Stimulated activated memory B cell treated with anti-CD40 and anti-IgM and Interleukin-4, amounts not matched to agents 10 μg/mL and 1 μg/mL and 100 μg/mL, for 72 hours (primary cell): ENCODE data around the gene SPATA13.
"Not testable (repeated sequence)": the region's sequence is repeated elsewhere in the genome, so short reads cannot be mapped to it uniquely, and the experiment has no call there.

Source experiments
- ATAC-seq: fragments of 150-1000 bp; cut with Tn5 transposase; 2 replicates; pipeline ENCODE4 v1.10.0; 2021
- H3K27ac Mint-ChIP-seq: one replicate; pipeline ENCODE4 v1.8.0; 2022; ENCODE audit warnings: mild to moderate bottlenecking, mixed read lengths
- H3K27me3 Mint-ChIP-seq: one replicate; pipeline ENCODE4 v1.8.0; 2022; ENCODE audit warnings: mixed read lengths
- H3K36me3 Mint-ChIP-seq: one replicate; pipeline ENCODE4 v1.8.0; 2022; ENCODE audit warnings: mixed read lengths
- H3K4me1 Mint-ChIP-seq: one replicate; pipeline ENCODE4 v1.8.0; 2022; ENCODE audit warnings: mixed read lengths
- H3K4me3 Mint-ChIP-seq: one replicate; pipeline ENCODE4 v1.8.0; 2022; ENCODE audit warnings: mild to moderate bottlenecking, moderate library complexity, mixed read lengths
- H3K9me3 Mint-ChIP-seq: one replicate; pipeline ENCODE4 v1.8.0; 2022; ENCODE audit warnings: mixed read lengths

SPATA13 gene

GRCh38 chr13:24160458-24161009 lies at the start of gene SPATA13:
SPATA13 (plus strand) TSS chr13:24160720; CDS start chr13:24222930, 62,210 bp downstream.
- Mint-ChIP-seq H3K36me3 (no peaks in the 10 kb centered on the region), H3K4me1 (peaks cover 22% of the 10 kb centered on the region), H3K9me3 (no peaks in the 10 kb centered on the region), H3K27ac (peak within 1 kb of the TSS; percentile 29), H3K4me3 (peak within 1 kb of the TSS; percentile 91), H3K27me3 (peaks cover 49% of the 10 kb centered on the region)
- peak; percentile 93 for ATAC-seq

DNA sequence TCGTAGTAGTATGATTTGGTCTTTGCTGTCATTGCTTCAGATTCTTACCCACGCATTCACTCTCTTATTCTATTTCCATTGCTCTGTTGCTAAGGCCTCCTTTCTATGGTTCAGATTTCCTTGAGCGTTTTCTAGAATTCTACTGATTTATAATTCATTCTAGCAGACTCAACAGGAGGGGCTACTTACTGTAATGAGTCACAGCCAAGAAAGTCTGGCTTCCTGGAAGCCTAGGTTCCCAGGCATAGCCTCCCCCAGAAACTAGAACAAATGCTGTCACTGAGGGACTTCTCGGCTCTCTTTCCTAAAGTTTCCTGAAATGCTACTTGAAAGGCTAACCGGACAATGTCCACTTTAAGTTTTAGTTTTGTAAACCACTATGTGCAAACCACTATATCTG lies 47.7 kb upstream of the SPATA13 start:
- H3K4me3 Mint-ChIP-seq: no peak overlapping the region
- H3K4me1 Mint-ChIP-seq: no peaks in the 10 kb centered on the region
- no peak overlapping the region for H3K27ac Mint-ChIP-seq
- no peaks in the 10 kb centered on the region for H3K36me3 Mint-ChIP-seq
- ATAC-seq: no peak
- no peaks in the 10 kb centered on the region for H3K9me3 Mint-ChIP-seq
- peaks cover 31% of the 10 kb centered on the region for H3K27me3 Mint-ChIP-seq

DNA sequence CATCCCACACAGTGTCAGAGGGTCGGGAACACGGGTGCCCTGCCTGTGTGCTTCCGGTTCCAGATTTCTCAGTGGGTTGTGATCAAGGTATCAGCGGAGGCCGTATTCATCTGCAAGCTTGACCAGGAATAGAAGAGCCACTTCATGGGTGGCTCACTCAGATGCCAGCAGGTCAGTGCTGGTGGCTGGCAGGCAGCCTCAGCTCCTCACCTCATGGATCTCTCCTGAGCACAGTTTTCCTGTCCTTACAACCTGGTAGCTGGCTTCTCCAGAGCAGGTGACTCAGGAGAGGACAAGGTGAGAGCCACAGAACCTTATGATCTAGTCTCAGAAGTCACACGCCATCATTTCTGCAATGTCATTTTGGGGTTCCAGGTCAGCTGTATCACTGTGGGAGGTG lies 44.8 kb upstream of the SPATA13 start:
- Mint-ChIP-seq H3K36me3 (no peaks in the 10 kb centered on the region), H3K27me3 (peaks cover 31% of the 10 kb centered on the region), H3K27ac (no peak overlapping the region), H3K9me3 (no peaks in the 10 kb centered on the region), H3K4me3 (no peak overlapping the region), H3K4me1 (no peaks in the 10 kb centered on the region)
- no peak for ATAC-seq

- Mint-ChIP-seq H3K4me1 (no peaks in the 10 kb centered on the region), H3K36me3 (no peaks in the 10 kb centered on the region), H3K4me3 (no peak overlapping the region), H3K27ac (no peak overlapping the region), H3K9me3 (no peaks in the 10 kb centered on the region), H3K27me3 (peaks cover 31% of the 10 kb centered on the region)
- no peak for ATAC-seq
These were observed 44.4 kb upstream of the SPATA13 start for GRCh38 chr13:24116131-24116530.

- no peak for ATAC-seq
- Mint-ChIP-seq H3K27me3 (peaks cover 24% of the 10 kb centered on the region), H3K4me3 (no peak overlapping the region), H3K36me3 (no peaks in the 10 kb centered on the region), H3K27ac (no peak overlapping the region), H3K4me1 (no peaks in the 10 kb centered on the region), H3K9me3 (no peaks in the 10 kb centered on the region)
These were observed 41.9 kb upstream of the SPATA13 start for GRCh38 chr13:24118576-24118975.

DNA sequence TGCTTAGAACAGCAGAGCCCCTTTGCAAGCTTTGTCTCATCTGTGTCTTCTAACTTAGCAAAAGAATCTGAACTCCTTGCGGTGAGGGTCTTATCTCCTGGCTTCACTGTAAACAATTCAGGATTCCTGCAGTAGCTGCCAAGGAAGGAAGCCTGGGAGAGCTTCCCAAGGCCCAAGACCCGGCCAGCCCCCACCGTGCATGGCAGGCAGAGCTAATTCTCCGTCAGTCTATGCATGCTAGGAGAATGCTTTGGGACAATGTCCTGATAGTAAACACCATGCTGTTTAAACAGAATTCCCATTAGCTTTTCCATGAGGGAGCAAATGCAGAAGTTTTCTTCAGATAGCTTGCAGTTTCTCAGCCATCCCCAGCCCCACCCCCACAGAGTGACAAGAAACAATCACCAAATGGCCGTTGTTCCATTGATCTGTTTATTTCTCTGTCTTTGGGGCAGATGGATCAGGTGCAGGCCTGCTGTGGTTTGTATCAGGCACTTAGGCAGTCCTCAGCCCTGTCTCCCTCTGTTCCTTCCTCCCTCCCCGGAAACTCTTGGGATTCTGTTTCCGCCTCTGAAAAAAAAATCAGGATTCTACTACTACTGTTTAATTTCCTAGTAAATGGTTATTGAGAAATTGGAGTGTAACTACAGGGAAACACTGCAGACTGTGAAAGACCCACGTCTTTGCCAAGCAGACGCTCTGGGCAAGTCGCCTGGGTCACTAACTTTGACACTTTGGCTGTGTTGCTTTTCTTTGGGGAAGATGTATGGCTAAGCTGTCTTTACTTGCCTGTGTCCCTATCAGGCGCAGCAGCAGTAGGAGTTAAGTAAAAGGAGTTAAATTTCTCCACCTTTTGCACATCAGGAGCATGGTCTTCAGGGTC lies 40.7 kb upstream of the SPATA13 start:
- no peaks in the 10 kb centered on the region for H3K36me3 Mint-ChIP-seq
- no peak overlapping the region for H3K4me3 Mint-ChIP-seq
- no peaks in the 10 kb centered on the region for H3K9me3 Mint-ChIP-seq
- ATAC-seq: no peak
- peaks cover 9% of the 10 kb centered on the region for H3K4me1 Mint-ChIP-seq
- H3K27ac Mint-ChIP-seq: no peak overlapping the region
- H3K27me3 Mint-ChIP-seq: peaks cover 24% of the 10 kb centered on the region

GRCh38 chr13:24122045-24122444 lies 38.5 kb upstream of the SPATA13 start:
- H3K4me3 Mint-ChIP-seq, H3K9me3 Mint-ChIP-seq, ATAC-seq, H3K36me3 Mint-ChIP-seq, H3K27ac Mint-ChIP-seq: not testable (repeated sequence)
- Mint-ChIP-seq H3K4me1 (peaks cover 23% of the 10 kb centered on the region), H3K27me3 (peaks cover 15% of the 10 kb centered on the region)

DNA sequence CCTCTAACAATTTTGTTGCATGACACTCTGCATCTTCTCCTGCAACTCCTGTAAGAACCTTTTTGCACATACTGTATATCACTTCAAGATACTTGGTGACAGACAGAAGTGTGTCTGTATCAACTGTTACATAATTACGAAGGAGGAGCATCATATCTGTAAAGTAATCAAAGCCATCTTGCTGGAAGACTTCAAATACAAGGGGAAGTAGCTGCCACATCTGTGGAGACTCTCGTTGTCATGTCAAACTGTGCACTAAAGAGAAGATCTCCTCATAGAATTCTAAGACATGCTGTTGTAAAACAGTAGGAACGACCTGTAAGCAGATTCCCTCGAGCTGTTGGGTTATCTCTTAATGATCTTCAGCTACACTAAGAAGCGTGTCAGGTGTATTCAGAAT lies 38.0 kb upstream of the SPATA13 start:
- Mint-ChIP-seq H3K4me3 (no peak overlapping the region), H3K27ac (no peak overlapping the region), H3K9me3 (no peaks in the 10 kb centered on the region), H3K4me1 (peaks cover 26% of the 10 kb centered on the region), H3K36me3 (no peaks in the 10 kb centered on the region), H3K27me3 (peaks cover 15% of the 10 kb centered on the region)
- no peak for ATAC-seq

DNA sequence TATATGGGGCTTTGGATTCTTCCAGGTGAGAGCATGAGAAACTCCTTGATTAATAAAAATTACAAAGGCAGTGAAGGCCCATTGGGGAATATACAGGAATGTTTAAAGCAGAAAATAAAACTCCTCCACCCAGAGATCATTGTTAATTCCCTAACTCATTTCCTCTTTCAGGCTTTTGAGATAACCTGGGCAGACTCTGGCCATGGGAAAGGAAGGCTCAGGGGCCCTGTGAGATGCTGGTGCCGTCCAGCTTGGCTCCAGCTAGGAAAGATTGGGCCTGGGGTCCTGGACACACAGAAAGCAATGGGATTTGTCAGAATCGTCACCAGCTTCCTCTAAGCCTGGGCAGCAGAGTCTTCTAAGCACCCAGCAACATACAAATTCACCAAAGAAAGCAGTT lies 36.8 kb upstream of the SPATA13 start:
- Mint-ChIP-seq H3K27ac (no peak overlapping the region), H3K36me3 (no peaks in the 10 kb centered on the region), H3K4me1 (peaks cover 26% of the 10 kb centered on the region), H3K27me3 (peaks cover 15% of the 10 kb centered on the region), H3K9me3 (no peaks in the 10 kb centered on the region), H3K4me3 (no peak overlapping the region)
- no peak for ATAC-seq

GRCh38 chr13:24124789-24125476 lies 35.6 kb upstream of the SPATA13 start:
- H3K4me3 Mint-ChIP-seq: peak overlapping the region; percentile 14
- peaks cover 25% of the 10 kb centered on the region for H3K27me3 Mint-ChIP-seq
- no peaks in the 10 kb centered on the region for H3K9me3 Mint-ChIP-seq
- peaks cover 26% of the 10 kb centered on the region for H3K4me1 Mint-ChIP-seq
- H3K27ac Mint-ChIP-seq: no peak overlapping the region
- ATAC-seq: peak; percentile 92
- no peaks in the 10 kb centered on the region for H3K36me3 Mint-ChIP-seq

GRCh38 chr13:24127116-24127631 lies 33.3 kb upstream of the SPATA13 start:
- peaks cover 22% of the 10 kb centered on the region for H3K27me3 Mint-ChIP-seq
- peaks cover 26% of the 10 kb centered on the region for H3K4me1 Mint-ChIP-seq
- H3K36me3 Mint-ChIP-seq: peaks cover 6% of the 10 kb centered on the region
- H3K9me3 Mint-ChIP-seq: peaks cover 6% of the 10 kb centered on the region
- peak; percentile 83 for ATAC-seq
- H3K27ac Mint-ChIP-seq: no peak overlapping the region
- no peak overlapping the region for H3K4me3 Mint-ChIP-seq

- Mint-ChIP-seq H3K4me1 (peaks cover 26% of the 10 kb centered on the region), H3K27me3 (peaks cover 19% of the 10 kb centered on the region), H3K27ac (no peak overlapping the region), H3K4me3 (no peak overlapping the region), H3K36me3 (peaks cover 6% of the 10 kb centered on the region), H3K9me3 (peaks cover 6% of the 10 kb centered on the region)
- ATAC-seq: no peak
These were observed 32.4 kb upstream of the SPATA13 start for GRCh38 chr13:24128112-24128511.

DNA sequence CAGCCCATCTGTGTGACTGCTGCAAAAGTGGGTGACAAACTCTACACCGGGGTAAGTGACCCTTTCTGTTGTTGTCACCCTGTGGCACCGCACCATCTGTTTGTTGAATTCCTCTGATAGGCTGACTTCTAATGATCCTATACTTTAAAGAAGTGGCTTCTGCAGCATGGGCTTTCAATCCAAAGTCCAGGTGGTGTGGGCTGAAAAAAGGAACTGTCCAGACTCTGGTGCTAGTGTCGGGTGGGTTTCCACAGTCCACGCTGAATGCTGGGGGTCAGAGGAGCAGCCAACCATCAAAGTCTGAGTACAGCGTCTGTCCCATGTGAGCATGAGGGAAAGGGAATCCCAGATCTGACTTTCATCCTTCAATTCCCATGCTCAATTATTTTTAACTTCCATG lies 31.6 kb upstream of the SPATA13 start:
- Mint-ChIP-seq H3K36me3 (peaks cover 6% of the 10 kb centered on the region), H3K9me3 (peaks cover 6% of the 10 kb centered on the region), H3K4me1 (peaks cover 25% of the 10 kb centered on the region), H3K4me3 (no peak overlapping the region), H3K27ac (no peak overlapping the region), H3K27me3 (peaks cover 28% of the 10 kb centered on the region)
- no peak for ATAC-seq

- Mint-ChIP-seq H3K4me3 (no peak overlapping the region), H3K27me3 (peaks cover 30% of the 10 kb centered on the region), H3K9me3 (peaks cover 6% of the 10 kb centered on the region), H3K4me1 (peaks cover 14% of the 10 kb centered on the region), H3K36me3 (peaks cover 6% of the 10 kb centered on the region), H3K27ac (no peak overlapping the region)
- no peak for ATAC-seq
These were observed 30.4 kb upstream of the SPATA13 start for GRCh38 chr13:24129914-24130774.

DNA sequence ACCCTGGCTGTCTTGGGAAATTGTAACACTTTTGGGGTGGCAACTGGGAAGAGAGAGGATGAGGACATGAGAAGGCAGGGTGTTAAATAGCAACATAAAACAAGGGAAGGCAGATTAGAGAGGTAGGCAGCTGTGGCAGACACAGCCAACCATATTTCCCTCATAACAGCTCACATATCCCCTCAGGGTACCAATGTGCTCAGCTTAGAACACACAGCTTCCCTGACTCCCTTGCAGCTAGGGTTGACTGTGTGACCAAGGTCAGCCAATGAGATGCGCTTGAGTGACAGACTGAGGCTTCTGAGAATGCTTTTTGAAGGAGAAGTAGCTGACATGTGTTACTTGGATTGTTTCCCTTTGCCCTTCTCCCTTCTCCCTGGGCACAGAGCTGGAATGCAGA lies 28.8 kb upstream of the SPATA13 start:
- no peak overlapping the region for H3K4me3 Mint-ChIP-seq
- peaks cover 6% of the 10 kb centered on the region for H3K9me3 Mint-ChIP-seq
- H3K36me3 Mint-ChIP-seq: peaks cover 6% of the 10 kb centered on the region
- peaks cover 30% of the 10 kb centered on the region for H3K27me3 Mint-ChIP-seq
- no peak for ATAC-seq
- peaks cover 6% of the 10 kb centered on the region for H3K4me1 Mint-ChIP-seq
- no peak overlapping the region for H3K27ac Mint-ChIP-seq
